H9 (cell line): ENCODE measurements around the gene ZNF396. TPM values are rescaled to one million over a fixed set of nuclear protein-coding genes. Genes with fewer than 3 reads are reported as not detected.

Experiments used
- DNase-seq: peaks from one replicate; pipeline ENCODE4 v3.0.0-alpha.2; 2017
- H2AFZ ChIP-seq: one replicate; pipeline ENCODE4 v1.6.1; 2013; ENCODE audit warnings: mild to moderate bottlenecking, low read length, control low read depth, moderate library complexity
- H2AK5ac ChIP-seq: 2 replicates; pipeline ENCODE4 v1.6.1; 2013; ENCODE audit warnings: low read length, control low read depth, mixed read lengths; ENCODE audit not compliant: insufficient read length
- H2BK120ac ChIP-seq: one replicate; pipeline ENCODE4 v1.6.1; 2013; ENCODE audit warnings: low read depth, mild to moderate bottlenecking, low read length, control low read depth, inconsistent platforms; ENCODE audit not compliant: poor library complexity, severe bottlenecking
- H2BK12ac ChIP-seq: 2 replicates; pipeline ENCODE4 v1.6.1; 2013; ENCODE audit warnings: low read length, control low read depth, mixed read lengths, low read depth; ENCODE audit not compliant: insufficient read length
- H2BK15ac ChIP-seq: 2 replicates; pipeline ENCODE4 v1.6.1; 2013; ENCODE audit warnings: low read depth, low read length, control low read depth
- H2BK20ac ChIP-seq: one replicate; pipeline ENCODE4 v1.6.1; 2013; ENCODE audit warnings: low read depth, mild to moderate bottlenecking, low read length, control low read depth, inconsistent platforms; ENCODE audit not compliant: poor library complexity, severe bottlenecking
- H2BK5ac ChIP-seq: 2 replicates; pipeline ENCODE4 v1.6.1; 2013; ENCODE audit warnings: low read length, control low read depth, mixed read lengths; ENCODE audit not compliant: insufficient read length
- H3K14ac ChIP-seq: 2 replicates; pipeline ENCODE4 v1.6.1; 2013; ENCODE audit warnings: low read length, control low read depth; ENCODE audit not compliant: insufficient read depth
- H3K18ac ChIP-seq: 2 replicates; pipeline ENCODE4 v1.6.1; 2013; ENCODE audit warnings: low read depth, mild to moderate bottlenecking, mixed read lengths, low read length, control low read depth; ENCODE audit not compliant: insufficient read length
- H3K23ac ChIP-seq: 2 replicates; pipeline ENCODE4 v1.6.1; 2013; ENCODE audit warnings: low read length, control low read depth, mixed read lengths, low read depth; ENCODE audit not compliant: insufficient read length
- H3K23me2 ChIP-seq: 2 replicates; pipeline ENCODE4 v1.6.1; 2013; ENCODE audit warnings: low read depth, mild to moderate bottlenecking, mixed read lengths, low read length, control low read depth; ENCODE audit not compliant: insufficient read length, poor library complexity, severe bottlenecking
- H3K27ac ChIP-seq: 2 replicates; pipeline ENCODE4 v1.5.1; 2013; ENCODE audit warnings: low read length, control low read depth, mixed read lengths, low read depth; ENCODE audit not compliant: insufficient read length
- H3K27me3 ChIP-seq: 2 replicates; pipeline ENCODE4 v1.6.1; 2013; ENCODE audit warnings: low read length, control low read depth, inconsistent platforms; ENCODE audit not compliant: insufficient read depth
- H3K4ac ChIP-seq: 2 replicates; pipeline ENCODE4 v1.6.1; 2013; ENCODE audit warnings: low read depth, mild to moderate bottlenecking, control low read depth, inconsistent platforms, low read length, moderate library complexity
- H3K4me1 ChIP-seq: 2 replicates; pipeline ENCODE4 v1.6.1; 2013; ENCODE audit warnings: low read length, control low read depth, inconsistent platforms; ENCODE audit not compliant: insufficient read depth
- H3K4me2 ChIP-seq: 2 replicates; pipeline ENCODE4 v1.6.1; 2013; ENCODE audit warnings: low read length, control low read depth, mixed read lengths; ENCODE audit not compliant: insufficient read length, insufficient read depth
- H3K56ac ChIP-seq: 2 replicates; pipeline ENCODE4 v1.6.1; 2013; ENCODE audit warnings: low read depth, mild to moderate bottlenecking, mixed read lengths, low read length, control low read depth; ENCODE audit not compliant: insufficient read length
- H3K79me1 ChIP-seq: 2 replicates; pipeline ENCODE4 v1.6.1; 2013; ENCODE audit warnings: low read depth, mild to moderate bottlenecking, moderate library complexity, low read length, control low read depth, inconsistent platforms; ENCODE audit not compliant: insufficient read depth, poor library complexity, severe bottlenecking
- H3K79me2 ChIP-seq: 2 replicates; pipeline ENCODE4 v1.6.1; 2013; ENCODE audit warnings: low read length, control low read depth, inconsistent platforms; ENCODE audit not compliant: insufficient read depth
- H3K9ac ChIP-seq: 2 replicates; pipeline ENCODE4 v1.6.1; 2013; ENCODE audit warnings: low read length, control low read depth, mixed read lengths; ENCODE audit not compliant: insufficient read length; ENCODE audit errors: extremely low read depth
- H3K9me3 ChIP-seq: one replicate; pipeline ENCODE4 v1.6.1; 2013; ENCODE audit warnings: low read depth, low read length, inconsistent platforms; ENCODE audit not compliant: control insufficient read depth
- H3T11ph ChIP-seq: one replicate; pipeline ENCODE4 v1.6.1; 2013; ENCODE audit warnings: mild to moderate bottlenecking, low read length, control low read depth, inconsistent platforms
- H4K20me1 ChIP-seq: one replicate; pipeline ENCODE4 v1.6.1; 2013; ENCODE audit not compliant: control insufficient read depth, insufficient read length, insufficient read depth
- H4K5ac ChIP-seq: 2 replicates; pipeline ENCODE4 v1.6.1; 2013; ENCODE audit warnings: low read depth, mild to moderate bottlenecking, mixed read lengths, low read length, control low read depth; ENCODE audit not compliant: insufficient read length
- H4K8ac ChIP-seq: replicated peaks from 2 replicates; pipeline ENCODE4 v1.6.1; 2013; ENCODE audit warnings: low read length, control low read depth, mixed read lengths, low read depth; ENCODE audit not compliant: insufficient read length
- H4K91ac ChIP-seq: 2 replicates; pipeline ENCODE4 v1.6.1; 2013; ENCODE audit warnings: low read depth, mild to moderate bottlenecking, moderate library complexity, mixed read lengths, low read length, control low read depth; ENCODE audit not compliant: insufficient read length
- H3K27ac Mint-ChIP-seq, 3 experiments: 2 replicates in 2 of 3; 3 replicates in 1 of 3; pipeline ENCODE4 v1.8.0; 2020 to 2021; ENCODE audit warnings: mixed read lengths in 3 of 3, mild to moderate bottlenecking in 1 of 3, moderate library complexity in 1 of 3
- H3K27me3 Mint-ChIP-seq: 2 replicates; pipeline ENCODE4 v1.8.0; 2021; ENCODE audit warnings: low read depth, mild to moderate bottlenecking, moderate library complexity, mixed read lengths
- H3K36me3 Mint-ChIP-seq, 3 experiments: 2 replicates in 2 of 3; 3 replicates in 1 of 3; pipeline ENCODE4 v1.8.0; 2020 to 2021; ENCODE audit warnings: low read depth in 3 of 3, mixed read lengths in 3 of 3; ENCODE audit not compliant: insufficient read depth in 1 of 3
- H3K4me1 Mint-ChIP-seq, 2 experiments: 2 replicates each; pipeline ENCODE4 v1.8.0; 2020; ENCODE audit warnings: mixed read lengths in 2 of 2
- H3K4me3 Mint-ChIP-seq, 2 experiments: 2 replicates in 1 of 2; 3 replicates in 1 of 2; pipeline ENCODE4 v1.8.0; 2020 to 2021; ENCODE audit warnings: mild to moderate bottlenecking in 2 of 2, mixed read lengths in 2 of 2, moderate library complexity in 1 of 2
- H3K9me3 Mint-ChIP-seq, 2 experiments: 2 replicates in 1 of 2; 3 replicates in 1 of 2; pipeline ENCODE4 v1.8.0; 2020; ENCODE audit warnings: mild to moderate bottlenecking in 2 of 2, mixed read lengths in 2 of 2, moderate library complexity in 1 of 2
- CTCF ChIP-seq: fragments of 200-600 bp; sonication (generic); conservative IDR thresholded peaks from 3 replicates; pipeline ENCODE4 v1.8.0; 2021; ENCODE audit warnings: antibody characterized with exemption, mild to moderate bottlenecking
- WGBS: extraction: QIAGEN DNeasy Blood & Tissue Kit; methylation state at CpG from one replicate; pipeline ENCODE4 v1.1.7; 2013; ENCODE audit warnings: missing lambda C conversion rate, low lambda C conversion rate, mixed read lengths; ENCODE audit not compliant: insufficient read length; ENCODE audit errors: extremely low coverage; 5-methylcytosine and 5-hydroxymethylcytosine counted together
- total RNA-seq: library from RNA; stranded (reverse); gene quantifications from 2 replicates; pipeline ENCODE4 v1.2.1, GENCODE V29; 2021

The ZNF396 gene
- total RNA-seq, 1 experiment from 2014 or later: 1.2 TPM

- H2AK5ac ChIP-seq: no peak overlapping the region
- H3K23ac ChIP-seq: no peak overlapping the region
- H3K9ac ChIP-seq: no peak overlapping the region
- H3K9me3 Mint-ChIP-seq: peaks cover 4% of the 10 kb centered on the region in 2 experiments; a peak in 4 of 5 replicates
- H2BK5ac ChIP-seq: no peak overlapping the region
- no peak overlapping the region for H3K4ac ChIP-seq
- no peak overlapping the region for H3K18ac ChIP-seq
- H2BK120ac ChIP-seq: no peak overlapping the region
- H3K56ac ChIP-seq: no peak overlapping the region
- no CpG with 5 or more reads among the region's 3 CpGs for WGBS
- H4K8ac ChIP-seq: no peak overlapping the region
- H3K27me3 ChIP-seq: no peaks in the 10 kb centered on the region
- H3K4me1 Mint-ChIP-seq: peaks cover 9 to 11% of the 10 kb centered on the region in 2 experiments; a peak in 3 of 4 replicates
- no peaks in the 10 kb centered on the region for H3K9me3 ChIP-seq
- DNase-seq: no peak
- no peaks in the 10 kb centered on the region for H3K79me1 ChIP-seq
- no peak overlapping the region for H4K5ac ChIP-seq
- no peaks in the 10 kb centered on the region for H4K20me1 ChIP-seq
- H3K36me3 Mint-ChIP-seq: peaks cover 0 to 4% (median 2%) of the 10 kb centered on the region in 3 experiments; a peak in 3 of 7 replicates
- no peak overlapping the region for H3K4me2 ChIP-seq
- H3K4me1 ChIP-seq: no peaks in the 10 kb centered on the region
- no peak overlapping the region for H4K91ac ChIP-seq
- H3K79me2 ChIP-seq: no peaks in the 10 kb centered on the region
- no peak overlapping the region for H2AFZ ChIP-seq
- H2BK15ac ChIP-seq: no peak overlapping the region
- no peak overlapping the region for H3K27ac ChIP-seq
- no peak overlapping the region for H2BK12ac ChIP-seq
- H3T11ph ChIP-seq: no peak overlapping the region
- H3K14ac ChIP-seq: no peak overlapping the region
- TF ChIP-seq CTCF: no peak
- no peaks in the 10 kb centered on the region for H3K23me2 ChIP-seq
- no peaks in the 10 kb centered on the region; the same call in 1 of the 2 replicates for H3K27me3 Mint-ChIP-seq
- H3K4me3 Mint-ChIP-seq: no peak overlapping the region
- H2BK20ac ChIP-seq: no peak overlapping the region
- H3K27ac Mint-ChIP-seq: no peak overlapping the region
Observed at GRCh38 chr18:35390951-35391700, 14.0 kb upstream of the ZNF396 start.
